ENCODE measurements around the gene DRG2.

DNA sequence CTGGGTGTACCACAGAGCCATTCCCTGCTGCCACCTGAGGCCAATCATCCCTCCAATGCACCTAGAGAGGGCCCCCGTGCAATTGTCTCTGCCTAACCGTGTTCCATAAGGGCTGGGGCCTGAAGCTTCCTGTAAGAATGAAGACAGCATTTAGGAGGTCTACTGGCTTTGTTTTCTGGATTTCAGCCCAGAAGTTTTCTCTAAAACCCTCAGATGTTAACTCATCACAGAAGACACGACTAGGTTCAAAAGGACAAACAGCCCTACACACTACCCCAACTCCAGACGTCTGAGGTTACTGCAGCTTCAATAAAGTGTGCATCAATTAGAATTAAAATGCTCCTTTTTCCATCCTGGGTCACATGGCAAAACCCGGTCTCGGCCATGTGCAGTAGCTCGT lies 10.8 kb upstream of the DRG2 start:
- TF ChIP-seq, protein P1, sequence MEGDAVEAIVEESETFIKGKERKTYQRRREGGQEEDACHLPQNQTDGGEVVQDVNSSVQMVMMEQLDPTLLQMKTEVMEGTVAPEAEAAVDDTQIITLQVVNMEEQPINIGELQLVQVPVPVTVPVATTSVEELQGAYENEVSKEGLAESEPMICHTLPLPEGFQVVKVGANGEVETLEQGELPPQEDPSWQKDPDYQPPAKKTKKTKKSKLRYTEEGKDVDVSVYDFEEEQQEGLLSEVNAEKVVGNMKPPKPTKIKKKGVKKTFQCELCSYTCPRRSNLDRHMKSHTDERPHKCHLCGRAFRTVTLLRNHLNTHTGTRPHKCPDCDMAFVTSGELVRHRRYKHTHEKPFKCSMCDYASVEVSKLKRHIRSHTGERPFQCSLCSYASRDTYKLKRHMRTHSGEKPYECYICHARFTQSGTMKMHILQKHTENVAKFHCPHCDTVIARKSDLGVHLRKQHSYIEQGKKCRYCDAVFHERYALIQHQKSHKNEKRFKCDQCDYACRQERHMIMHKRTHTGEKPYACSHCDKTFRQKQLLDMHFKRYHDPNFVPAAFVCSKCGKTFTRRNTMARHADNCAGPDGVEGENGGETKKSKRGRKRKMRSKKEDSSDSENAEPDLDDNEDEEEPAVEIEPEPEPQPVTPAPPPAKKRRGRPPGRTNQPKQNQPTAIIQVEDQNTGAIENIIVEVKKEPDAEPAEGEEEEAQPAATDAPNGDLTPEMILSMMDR (CRISPR knock-in tag; IDR thresholded peaks at IDR 0.05), result no peak
- TF ChIP-seq KLF13 (CRISPR knock-in tag; IDR thresholded peaks at IDR 0.05), result no peak
- no peak for TF ChIP-seq SRY (CRISPR knock-in tag; IDR thresholded peaks at IDR 0.05)
- TF ChIP-seq, protein P2, sequence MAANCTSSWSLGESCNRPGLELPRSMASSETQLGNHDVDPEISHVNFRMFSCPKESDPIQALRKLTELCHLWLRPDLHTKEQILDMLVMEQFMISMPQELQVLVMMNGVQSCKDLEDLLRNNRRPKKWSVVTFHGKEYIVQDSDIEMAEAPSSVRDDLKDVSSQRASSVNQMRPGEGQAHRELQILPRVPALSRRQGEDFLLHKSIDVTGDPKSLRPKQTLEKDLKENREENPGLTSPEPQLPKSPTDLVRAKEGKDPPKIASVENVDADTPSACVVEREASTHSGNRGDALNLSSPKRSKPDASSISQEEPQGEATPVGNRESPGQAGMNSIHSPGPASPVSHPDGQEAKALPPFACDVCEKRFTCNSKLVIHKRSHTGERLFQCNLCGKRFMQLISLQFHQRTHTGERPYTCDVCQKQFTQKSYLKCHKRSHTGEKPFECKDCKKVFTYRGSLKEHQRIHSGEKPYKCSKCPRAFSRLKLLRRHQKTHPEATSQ (CRISPR knock-in tag; IDR thresholded peaks at IDR 0.05; ENCODE audit: borderline replicate concordance), result no peak
- TF ChIP-seq, protein P3, sequence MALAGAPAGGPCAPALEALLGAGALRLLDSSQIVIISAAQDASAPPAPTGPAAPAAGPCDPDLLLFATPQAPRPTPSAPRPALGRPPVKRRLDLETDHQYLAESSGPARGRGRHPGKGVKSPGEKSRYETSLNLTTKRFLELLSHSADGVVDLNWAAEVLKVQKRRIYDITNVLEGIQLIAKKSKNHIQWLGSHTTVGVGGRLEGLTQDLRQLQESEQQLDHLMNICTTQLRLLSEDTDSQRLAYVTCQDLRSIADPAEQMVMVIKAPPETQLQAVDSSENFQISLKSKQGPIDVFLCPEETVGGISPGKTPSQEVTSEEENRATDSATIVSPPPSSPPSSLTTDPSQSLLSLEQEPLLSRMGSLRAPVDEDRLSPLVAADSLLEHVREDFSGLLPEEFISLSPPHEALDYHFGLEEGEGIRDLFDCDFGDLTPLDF (CRISPR knock-in tag; IDR thresholded peaks at IDR 0.05), result no peak
- no peak for TF ChIP-seq JARID2 (CRISPR knock-in tag; IDR thresholded peaks at IDR 0.05; ENCODE audit: insufficient replicate concordance)

All from HepG2 (cell line).